Trophoblast cell (in vitro differentiated cells and primary cell): ENCODE data around the gene ASS1.

Source experiments
- DNase-seq, 2 donors: peaks; one replicate each; pipeline ENCODE4 v3.0.0-alpha.2; 2016
- H2AFZ ChIP-seq: 2 replicates; pipeline ENCODE4 v1.6.1; 2013; ENCODE audit warnings: low read length, moderate library complexity, mild to moderate bottlenecking; ENCODE audit not compliant: insufficient read depth, poor library complexity
- H2AK5ac ChIP-seq: 2 replicates; pipeline ENCODE4 v1.6.1; 2013; ENCODE audit warnings: mild to moderate bottlenecking, low read length
- H2BK120ac ChIP-seq: 2 replicates; pipeline ENCODE4 v1.6.1; 2013; ENCODE audit warnings: low read length, mild to moderate bottlenecking, moderate library complexity; ENCODE audit not compliant: insufficient read depth, poor library complexity
- H2BK12ac ChIP-seq: 2 replicates; pipeline ENCODE4 v1.6.1; 2013; ENCODE audit warnings: mild to moderate bottlenecking, low read length, moderate library complexity
- H2BK5ac ChIP-seq: 2 replicates; pipeline ENCODE4 v1.6.1; 2013; ENCODE audit warnings: low read length, low read depth, moderate library complexity, mild to moderate bottlenecking; ENCODE audit not compliant: poor library complexity
- H3K14ac ChIP-seq: 2 replicates; pipeline ENCODE4 v1.6.1; 2013; ENCODE audit warnings: mild to moderate bottlenecking, low read length
- H3K18ac ChIP-seq: 2 replicates; pipeline ENCODE4 v1.6.1; 2013; ENCODE audit warnings: mild to moderate bottlenecking, low read length
- H3K23ac ChIP-seq: 2 replicates; pipeline ENCODE4 v1.6.1; 2013; ENCODE audit warnings: low read length
- H3K27ac ChIP-seq: 2 replicates; pipeline ENCODE4 v1.5.1; 2013; ENCODE audit warnings: low read depth, mild to moderate bottlenecking, inconsistent platforms, low read length, moderate library complexity
- H3K27me3 ChIP-seq: 2 replicates; pipeline ENCODE4 v1.6.1; 2013; ENCODE audit warnings: inconsistent platforms, mild to moderate bottlenecking, low read length, moderate library complexity; ENCODE audit not compliant: insufficient read depth
- H3K36me3 ChIP-seq, 2 experiments: 1 replicate in 1 of 2; 2 replicates in 1 of 2; pipeline ENCODE4 v1.6.1; 2013; ENCODE audit warnings: low read length in 2 of 2, mild to moderate bottlenecking in 2 of 2, moderate library complexity in 1 of 2; ENCODE audit not compliant: insufficient read depth in 2 of 2, control insufficient read depth in 1 of 2
- H3K4ac ChIP-seq: 2 replicates; pipeline ENCODE4 v1.6.1; 2013; ENCODE audit warnings: low read depth, mild to moderate bottlenecking, low read length, moderate library complexity
- H3K4me1 ChIP-seq, 2 experiments: 1 replicate in 1 of 2; 2 replicates in 1 of 2; pipeline ENCODE4 v1.6.1; 2013; ENCODE audit warnings: low read length in 2 of 2, mild to moderate bottlenecking in 2 of 2, moderate library complexity in 1 of 2; ENCODE audit not compliant: insufficient read depth in 2 of 2, control insufficient read depth in 1 of 2
- H3K4me2 ChIP-seq: 2 replicates; pipeline ENCODE4 v1.6.1; 2013; ENCODE audit warnings: inconsistent platforms, mild to moderate bottlenecking, low read length, moderate library complexity
- H3K4me3 ChIP-seq: 2 replicates; pipeline ENCODE4 v1.5.1; 2013; ENCODE audit warnings: mild to moderate bottlenecking, low read depth, low read length, inconsistent platforms
- H3K79me1 ChIP-seq: one replicate; pipeline ENCODE4 v1.6.1; 2013; ENCODE audit warnings: low read length
- H3K79me2 ChIP-seq: 2 replicates; pipeline ENCODE4 v1.6.1; 2013; ENCODE audit warnings: low read length, mild to moderate bottlenecking; ENCODE audit not compliant: control insufficient read depth, insufficient read depth, poor library complexity
- H3K9ac ChIP-seq: 2 replicates; pipeline ENCODE4 v1.6.1; 2013; ENCODE audit warnings: mild to moderate bottlenecking, low read length
- H3K9me3 ChIP-seq: 2 replicates; pipeline ENCODE4 v1.6.1; 2013; ENCODE audit warnings: low read depth, mild to moderate bottlenecking, control low read depth, inconsistent platforms, low read length; ENCODE audit not compliant: insufficient read depth
- H4K12ac ChIP-seq: 2 replicates; pipeline ENCODE4 v1.6.1; 2013; ENCODE audit warnings: low read depth, mild to moderate bottlenecking, low read length, moderate library complexity
- H4K8ac ChIP-seq: 2 replicates; pipeline ENCODE4 v1.6.1; 2013; ENCODE audit warnings: low read depth, mild to moderate bottlenecking, low read length, moderate library complexity
- H4K91ac ChIP-seq: one replicate; pipeline ENCODE4 v1.6.1; 2013; ENCODE audit warnings: low read depth, mild to moderate bottlenecking, low read length, moderate library complexity
- WGBS: extraction: QIAGEN DNeasy Blood & Tissue Kit; methylation state at CpG from one replicate; pipeline ENCODE4 v1.1.7; 2013; ENCODE audit warnings: missing lambda C conversion rate; ENCODE audit not compliant: insufficient read length, insufficient coverage; ENCODE audit errors: extremely low coverage; 5-methylcytosine and 5-hydroxymethylcytosine counted together

ASS1 gene

DNA sequence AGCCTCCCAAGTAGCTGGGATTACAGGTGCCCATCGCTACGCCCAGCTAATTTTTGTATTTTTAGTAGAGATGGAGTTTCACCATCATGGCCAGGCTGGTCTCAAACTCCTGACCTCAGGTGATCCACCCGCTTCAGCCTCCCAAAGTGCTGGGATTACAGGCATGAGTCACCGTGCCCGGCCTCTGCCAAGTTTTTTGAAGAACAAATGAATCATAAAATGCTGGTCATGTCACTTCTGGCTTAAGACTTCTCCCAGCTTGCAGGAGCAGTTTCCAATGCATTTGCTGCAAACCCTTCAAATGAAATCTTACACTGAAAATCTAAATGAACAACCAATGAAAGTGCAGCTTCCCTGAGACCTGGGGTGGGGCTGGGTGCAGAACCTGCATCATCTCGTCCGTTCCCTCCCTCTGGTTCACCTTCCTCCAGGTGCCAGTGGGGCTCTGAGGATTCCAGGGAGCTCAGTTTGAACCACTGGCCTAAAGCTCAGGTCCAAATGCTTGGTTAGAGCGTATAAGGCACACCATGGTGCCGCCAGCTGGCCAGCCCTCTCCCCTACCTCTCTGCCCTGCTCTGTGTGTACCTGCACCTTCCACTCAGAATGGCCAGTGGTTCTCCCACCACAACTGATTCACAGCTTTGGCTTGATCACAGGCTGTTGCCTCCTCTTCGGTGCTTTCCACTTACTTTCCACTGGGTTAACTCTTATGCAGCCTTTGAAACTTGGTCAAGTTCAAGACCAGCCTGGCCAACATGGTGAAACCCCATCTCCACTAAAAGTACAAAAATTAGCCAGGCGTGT is 94.9 kb downstream of the ASS1 start:
- H3K9me3 ChIP-seq, result peaks cover 3% of the 10 kb centered on the region
- no peak overlapping the region for H3K4me3 ChIP-seq
- H4K12ac ChIP-seq, result no peak overlapping the region
- H3K9ac ChIP-seq, result no peak overlapping the region
- H3K4me1 ChIP-seq, result peaks cover 0 to 5% of the 10 kb centered on the region in 2 experiments
- H2BK12ac ChIP-seq, result no peak overlapping the region
- WGBS, result no CpG with 5 or more reads among the region's 11 CpGs
- H3K14ac ChIP-seq, result no peak overlapping the region
- no peaks in the 10 kb centered on the region for H3K27me3 ChIP-seq
- H4K8ac ChIP-seq, result no peak overlapping the region
- H3K27ac ChIP-seq, result no peak overlapping the region
- H3K4ac ChIP-seq, result no peak overlapping the region
- H3K36me3 ChIP-seq, result no peaks in the 10 kb centered on the region
- H2AK5ac ChIP-seq, result no peak overlapping the region
- no peak overlapping the region for H3K23ac ChIP-seq
- no peak overlapping the region for H2AFZ ChIP-seq
- H2BK120ac ChIP-seq, result no peak overlapping the region
- no peak overlapping the region for H3K4me2 ChIP-seq
- no peak overlapping the region for H3K18ac ChIP-seq
- no peak overlapping the region for H4K91ac ChIP-seq
- no peaks in the 10 kb centered on the region for H3K79me1 ChIP-seq
- no peaks in the 10 kb centered on the region for H3K79me2 ChIP-seq
- H2BK5ac ChIP-seq, result no peak overlapping the region
- DNase-seq, result peak; percentile 60 to 72

DNA sequence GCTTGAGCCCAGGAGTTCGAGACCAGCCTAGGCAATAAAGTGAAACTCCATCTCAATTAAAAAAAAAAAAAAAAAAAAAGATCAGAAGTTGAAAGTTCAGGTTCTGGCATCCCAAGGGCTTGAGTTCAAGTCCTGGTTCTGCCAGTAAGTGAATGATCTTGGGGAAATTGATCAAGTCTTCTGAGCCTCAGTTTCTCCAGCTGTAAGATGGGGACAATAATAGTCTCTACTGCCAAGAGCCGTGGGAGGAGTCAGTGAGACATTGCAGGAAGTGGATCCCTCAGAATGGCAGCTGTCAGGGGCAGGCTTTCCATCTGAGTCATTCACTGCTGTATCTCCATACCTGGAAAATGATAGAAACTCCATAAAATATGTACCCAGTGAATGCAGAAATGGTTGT is 96.8 kb downstream of the ASS1 start:
- DNase-seq, result no peak
- no peak overlapping the region for H3K27ac ChIP-seq
- no peak overlapping the region for H2BK12ac ChIP-seq
- no peak overlapping the region for H3K14ac ChIP-seq
- no peaks in the 10 kb centered on the region for H3K79me2 ChIP-seq
- H3K4me1 ChIP-seq, result no peaks in the 10 kb centered on the region
- H3K18ac ChIP-seq, result no peak overlapping the region
- H2AFZ ChIP-seq, result no peak overlapping the region
- H3K79me1 ChIP-seq, result no peaks in the 10 kb centered on the region
- H4K91ac ChIP-seq, result no peak overlapping the region
- no CpG with 5 or more reads among the region's 2 CpGs for WGBS
- no peak overlapping the region for H4K12ac ChIP-seq
- no peak overlapping the region for H2BK120ac ChIP-seq
- H3K9ac ChIP-seq, result no peak overlapping the region
- H3K4ac ChIP-seq, result no peak overlapping the region
- no peaks in the 10 kb centered on the region for H3K27me3 ChIP-seq
- no peak overlapping the region for H3K4me2 ChIP-seq
- H2BK5ac ChIP-seq, result no peak overlapping the region
- H3K4me3 ChIP-seq, result no peak overlapping the region
- H3K9me3 ChIP-seq, result peaks cover 3% of the 10 kb centered on the region
- no peak overlapping the region for H3K23ac ChIP-seq
- H3K36me3 ChIP-seq, result no peaks in the 10 kb centered on the region
- no peak overlapping the region for H2AK5ac ChIP-seq
- no peak overlapping the region for H4K8ac ChIP-seq

DNA sequence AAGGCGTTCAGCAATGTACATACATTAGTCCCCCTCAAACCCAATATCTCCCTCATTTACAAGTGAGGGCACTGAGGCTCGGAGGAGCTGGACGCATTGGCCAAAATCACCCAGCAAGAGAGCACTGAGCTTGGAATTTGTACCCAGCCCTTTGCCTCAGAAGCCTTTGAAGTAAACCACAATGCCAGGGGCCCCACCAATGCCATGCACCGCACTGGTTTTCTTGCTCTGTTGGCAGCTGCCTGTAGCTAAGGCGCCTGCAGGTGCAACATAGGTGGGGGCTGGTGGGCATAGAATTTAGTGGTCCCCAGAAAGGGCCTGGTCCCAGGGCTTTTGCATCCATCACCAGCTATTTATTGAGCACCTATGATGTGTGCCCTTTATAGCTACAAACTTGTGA is 97.3 kb downstream of the ASS1 start:
- DNase-seq, result no peak
- H2BK120ac ChIP-seq, result no peak overlapping the region
- H3K4me3 ChIP-seq, result no peak overlapping the region
- no peak overlapping the region for H2BK5ac ChIP-seq
- no peak overlapping the region for H4K8ac ChIP-seq
- no peak overlapping the region for H2AFZ ChIP-seq
- no peak overlapping the region for H3K23ac ChIP-seq
- no peaks in the 10 kb centered on the region for H3K79me1 ChIP-seq
- no peaks in the 10 kb centered on the region for H3K27me3 ChIP-seq
- no peak overlapping the region for H3K14ac ChIP-seq
- H3K4me2 ChIP-seq, result no peak overlapping the region
- no peak overlapping the region for H3K4ac ChIP-seq
- H2AK5ac ChIP-seq, result no peak overlapping the region
- no peaks in the 10 kb centered on the region for H3K79me2 ChIP-seq
- H4K12ac ChIP-seq, result no peak overlapping the region
- no peak overlapping the region for H3K18ac ChIP-seq
- H2BK12ac ChIP-seq, result no peak overlapping the region
- H3K9ac ChIP-seq, result no peak overlapping the region
- H3K9me3 ChIP-seq, result peaks cover 3% of the 10 kb centered on the region
- no peaks in the 10 kb centered on the region for H3K4me1 ChIP-seq
- H3K36me3 ChIP-seq, result no peaks in the 10 kb centered on the region
- H4K91ac ChIP-seq, result no peak overlapping the region
- H3K27ac ChIP-seq, result no peak overlapping the region
- WGBS, result no CpG with 5 or more reads among the region's 5 CpGs

DNA sequence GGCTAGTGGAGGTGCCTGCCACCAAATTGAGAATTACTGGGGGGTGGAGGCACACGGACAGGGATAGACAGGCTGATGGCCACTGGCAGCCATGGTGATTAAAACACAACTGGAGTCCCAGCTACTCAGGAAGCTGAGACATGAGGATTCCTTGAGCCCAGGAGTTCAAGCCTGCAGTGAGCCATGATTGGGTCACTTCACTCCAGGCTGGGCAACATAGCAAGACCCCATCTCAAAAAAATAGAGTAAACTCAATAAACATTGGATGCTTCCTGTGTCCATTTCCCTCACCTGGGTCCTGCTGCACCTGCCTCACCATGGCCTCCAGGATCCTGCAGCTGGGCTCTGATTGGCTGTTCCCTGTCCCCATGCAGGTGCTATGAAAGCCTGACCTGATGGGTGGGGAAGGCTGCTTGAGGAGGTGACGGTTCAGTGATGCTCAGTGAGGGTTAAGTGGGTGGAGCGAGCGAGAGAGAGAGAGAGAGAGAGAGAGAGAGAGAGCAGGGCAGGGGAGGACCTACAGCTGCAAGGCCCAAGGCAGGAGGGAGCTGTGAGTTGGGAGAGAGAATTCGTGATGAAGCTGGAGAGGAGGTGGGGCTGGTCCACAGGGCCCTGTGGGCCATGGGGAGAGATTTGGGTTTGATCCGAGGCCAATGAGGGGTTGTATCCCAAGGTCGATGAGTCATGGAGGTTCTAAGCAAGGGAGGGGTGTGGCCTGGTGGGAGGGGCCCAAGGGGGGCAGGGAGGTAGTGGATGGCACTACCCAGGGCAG is 97.9 kb downstream of the ASS1 start:
- no peak overlapping the region for H3K4me2 ChIP-seq
- H3K9me3 ChIP-seq, result peaks cover 3% of the 10 kb centered on the region
- no peak overlapping the region for H2AFZ ChIP-seq
- H2BK5ac ChIP-seq, result no peak overlapping the region
- whole genome bisulfite sequencing, result no CpG with 5 or more reads among the region's 7 CpGs
- H3K14ac ChIP-seq, result no peak overlapping the region
- no peak overlapping the region for H2AK5ac ChIP-seq
- no peaks in the 10 kb centered on the region for H3K79me1 ChIP-seq
- H3K9ac ChIP-seq, result no peak overlapping the region
- no peak overlapping the region for H3K18ac ChIP-seq
- H2BK120ac ChIP-seq, result no peak overlapping the region
- no peak overlapping the region for H3K4ac ChIP-seq
- H3K79me2 ChIP-seq, result no peaks in the 10 kb centered on the region
- no peak for DNase-seq
- H3K36me3 ChIP-seq, result no peaks in the 10 kb centered on the region
- no peak overlapping the region for H3K23ac ChIP-seq
- no peaks in the 10 kb centered on the region for H3K27me3 ChIP-seq
- no peak overlapping the region for H4K91ac ChIP-seq
- H3K4me3 ChIP-seq, result no peak overlapping the region
- H2BK12ac ChIP-seq, result no peak overlapping the region
- no peak overlapping the region for H3K27ac ChIP-seq
- H3K4me1 ChIP-seq, result no peaks in the 10 kb centered on the region
- H4K12ac ChIP-seq, result no peak overlapping the region
- H4K8ac ChIP-seq, result no peak overlapping the region
